GM19467 (cell line): ENCODE results near the gene KLC1.

Source experiments
- ATAC-seq: cut with Tn5 transposase; IDR thresholded peaks from one replicate; pipeline ENCODE4 v1.9.1; 2021; ENCODE audit warnings: mild to moderate bottlenecking, moderate library complexity; ENCODE audit not compliant: unreplicated experiment

KLC1 gene

DNA sequence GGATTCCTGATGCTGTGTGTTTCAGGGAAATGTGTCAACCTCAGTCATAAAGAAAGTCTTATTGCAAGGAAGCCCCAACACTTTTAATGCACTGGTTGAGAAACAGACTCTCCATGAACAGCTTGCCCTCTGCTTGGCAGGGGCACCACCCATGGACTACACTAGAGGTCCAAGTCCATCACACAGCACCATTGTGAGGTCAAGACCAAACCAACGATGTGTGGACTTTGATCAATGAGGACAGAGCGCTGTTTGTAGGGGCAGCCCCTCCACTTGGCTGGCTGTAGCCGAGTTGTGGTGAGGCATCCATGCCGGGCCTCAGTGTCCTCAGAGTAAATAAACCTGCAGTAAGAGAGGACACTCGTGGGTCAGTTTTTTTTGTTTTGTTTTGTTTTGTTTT, 116.4 kb downstream of the KLC1 start:
- ATAC-seq, result no peak

DNA sequence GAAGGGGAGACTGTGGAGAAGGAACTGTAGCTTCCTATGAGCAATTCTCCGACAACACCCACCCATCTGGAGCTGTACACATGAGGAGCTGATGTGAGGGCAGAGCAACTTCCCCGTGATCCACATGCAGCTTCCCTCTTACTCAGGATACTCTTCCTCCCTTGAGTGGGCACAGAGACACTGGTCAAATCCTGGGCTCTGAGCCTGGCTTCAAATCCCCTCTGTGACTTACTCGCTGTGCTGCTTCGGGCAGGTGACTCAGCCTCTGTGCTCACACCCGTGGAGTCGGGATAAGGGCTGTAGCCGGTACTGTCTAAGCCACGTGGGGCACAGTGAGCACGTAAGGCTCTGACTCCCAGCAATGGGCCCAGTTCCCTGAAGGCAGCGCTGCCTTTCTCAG, 117.7 kb downstream of the KLC1 start:
- no peak for ATAC-seq

GRCh38 chr14:103748534-103748857, 119.5 kb downstream of the KLC1 start:
- no peak for ATAC-seq

DNA sequence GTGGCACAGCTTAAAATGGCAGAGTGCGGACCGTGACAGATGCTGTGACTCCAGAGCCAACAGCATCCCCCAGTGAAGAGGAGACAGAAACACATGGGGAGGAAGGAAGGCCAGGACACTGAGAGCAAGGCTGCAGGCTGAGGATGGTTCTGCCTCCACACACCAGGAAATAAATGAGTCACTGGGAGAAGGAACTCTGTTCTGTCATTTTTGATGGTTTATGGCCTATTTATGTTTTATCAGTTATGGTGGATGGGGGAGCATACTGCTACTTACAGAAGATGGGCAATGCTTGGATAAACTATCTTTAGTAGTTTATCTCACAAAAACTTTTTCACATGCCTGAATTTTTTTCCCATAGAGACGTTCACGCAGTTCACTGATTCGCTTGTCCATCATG, 120.4 kb downstream of the KLC1 start:
- ATAC-seq, result no peak

DNA sequence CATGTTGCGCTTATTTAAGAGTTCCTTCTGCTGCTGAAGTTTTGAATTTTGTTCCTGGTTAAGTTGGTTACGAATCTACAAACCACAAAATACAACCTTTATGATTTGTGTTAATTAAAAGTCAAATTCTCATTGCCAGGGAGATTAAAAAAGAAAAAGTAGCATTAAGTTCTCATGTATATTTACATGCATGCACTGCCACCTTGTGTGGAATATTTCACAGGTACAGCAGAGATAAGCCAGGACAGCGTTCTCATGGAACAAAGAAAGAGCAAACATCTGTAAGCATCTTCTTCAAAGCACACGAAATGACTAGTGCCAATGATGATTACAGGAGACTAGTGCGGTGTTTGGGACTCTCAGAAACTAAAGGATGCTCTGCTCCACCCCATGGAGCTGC, 120.8 kb downstream of the KLC1 start:
- ATAC-seq, result no peak
